SKM-1 (cell line): ENCODE data around the gene ODF2L.

Experiments used
- DNase-seq: peaks from one replicate; lab custom pipeline; 2025; ENCODE audit not compliant: unreplicated experiment; lab: John Stamatoyannopoulos, UW

Gene ODF2L, protein sequence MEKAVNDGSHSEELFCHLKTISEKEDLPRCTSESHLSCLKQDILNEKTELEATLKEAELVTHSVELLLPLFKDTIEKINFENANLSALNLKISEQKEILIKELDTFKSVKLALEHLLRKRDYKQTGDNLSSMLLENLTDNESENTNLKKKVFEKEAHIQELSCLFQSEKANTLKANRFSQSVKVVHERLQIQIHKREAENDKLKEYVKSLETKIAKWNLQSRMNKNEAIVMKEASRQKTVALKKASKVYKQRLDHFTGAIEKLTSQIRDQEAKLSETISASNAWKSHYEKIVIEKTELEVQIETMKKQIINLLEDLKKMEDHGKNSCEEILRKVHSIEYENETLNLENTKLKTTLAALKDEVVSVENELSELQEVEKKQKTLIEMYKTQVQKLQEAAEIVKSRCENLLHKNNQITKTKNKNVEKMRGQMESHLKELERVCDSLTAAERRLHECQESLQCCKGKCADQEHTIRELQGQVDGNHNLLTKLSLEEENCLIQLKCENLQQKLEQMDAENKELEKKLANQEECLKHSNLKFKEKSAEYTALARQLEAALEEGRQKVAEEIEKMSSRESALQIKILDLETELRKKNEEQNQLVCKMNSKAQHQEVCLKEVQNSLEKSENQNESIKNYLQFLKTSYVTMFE

DNA sequence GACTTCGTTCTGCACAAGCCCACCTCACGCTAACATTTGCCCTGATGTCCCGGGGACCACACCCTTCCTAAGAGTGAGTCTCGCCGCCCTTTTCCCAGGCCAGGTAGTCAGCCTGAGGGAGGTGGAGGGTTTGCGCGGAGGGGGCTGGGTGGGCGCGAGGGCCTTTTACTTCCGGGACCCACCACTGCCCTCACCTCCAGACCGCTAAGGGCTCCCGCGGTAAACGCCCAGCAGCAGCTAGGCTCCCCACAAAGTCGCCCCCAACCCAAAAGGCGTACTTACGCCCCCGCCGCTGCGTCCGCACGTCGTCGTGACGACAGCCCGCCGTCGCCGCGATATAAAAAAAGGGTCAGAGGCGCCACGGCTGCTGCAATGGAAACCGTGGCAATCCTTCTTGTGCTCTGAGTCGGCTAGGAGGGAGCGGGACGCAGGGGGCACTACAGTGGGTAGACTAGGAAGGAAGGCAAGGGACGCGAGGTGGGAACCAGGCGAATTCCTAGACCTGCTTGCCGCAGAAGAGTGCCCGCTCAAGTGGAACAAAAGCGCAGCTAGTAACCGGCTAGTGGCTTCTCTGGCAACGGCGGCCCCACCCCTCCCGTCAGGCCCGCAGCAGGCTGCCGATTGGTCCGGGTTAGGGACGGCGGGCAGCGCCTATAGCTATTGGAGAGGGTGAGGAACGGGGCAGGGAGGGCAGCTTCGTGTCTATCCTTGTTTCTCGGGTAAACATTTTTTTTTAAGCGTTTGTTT, at the start of gene ODF2L:
Gene ODF2L, minus strand, starts transcription at position 573 of the 747 bp plus-strand sequence. CDS start 9,296 bp downstream, outside the sequence.
- peak; percentile 64 for DNase-seq

DNA sequence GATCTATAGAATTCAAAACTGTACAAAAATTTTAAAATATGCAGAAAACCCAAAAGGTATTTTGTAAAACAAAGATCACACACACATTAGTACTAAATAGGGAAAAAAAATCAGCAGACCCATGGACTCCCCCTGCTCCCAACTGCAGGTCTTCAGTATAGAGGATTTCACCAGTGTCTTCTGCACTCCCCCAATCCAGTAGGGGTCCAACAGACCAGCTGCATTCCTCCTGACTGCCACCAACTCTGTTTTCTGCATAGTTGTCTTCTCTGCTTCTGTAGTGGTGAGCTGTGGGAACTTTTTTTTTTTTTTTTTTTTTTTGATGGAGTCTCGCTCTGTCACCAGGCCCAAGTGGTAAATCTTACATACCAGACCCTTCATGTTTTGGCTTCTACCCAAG, 49.8 kb upstream of the ODF2L start:
- DNase-seq = no peak

DNA sequence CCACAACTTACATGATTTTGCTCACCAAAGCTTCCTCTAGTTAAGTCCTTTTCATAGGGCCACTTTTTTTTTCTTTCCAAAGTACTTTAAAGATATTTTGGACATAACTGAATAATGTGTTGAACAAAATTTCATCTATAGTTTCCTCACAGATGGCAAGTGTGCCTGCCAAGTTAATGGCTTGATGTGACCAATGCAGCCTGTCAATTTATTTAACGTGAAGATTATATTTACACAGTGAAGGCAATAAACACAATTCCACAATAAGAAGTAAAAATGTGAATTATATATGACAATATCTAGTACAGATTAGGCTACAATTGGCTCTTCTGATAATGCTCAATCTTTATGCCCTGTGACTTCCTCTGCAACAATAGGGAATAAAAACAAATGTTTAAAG, 45.9 kb upstream of the ODF2L start:
- no peak for DNase-seq

DNA sequence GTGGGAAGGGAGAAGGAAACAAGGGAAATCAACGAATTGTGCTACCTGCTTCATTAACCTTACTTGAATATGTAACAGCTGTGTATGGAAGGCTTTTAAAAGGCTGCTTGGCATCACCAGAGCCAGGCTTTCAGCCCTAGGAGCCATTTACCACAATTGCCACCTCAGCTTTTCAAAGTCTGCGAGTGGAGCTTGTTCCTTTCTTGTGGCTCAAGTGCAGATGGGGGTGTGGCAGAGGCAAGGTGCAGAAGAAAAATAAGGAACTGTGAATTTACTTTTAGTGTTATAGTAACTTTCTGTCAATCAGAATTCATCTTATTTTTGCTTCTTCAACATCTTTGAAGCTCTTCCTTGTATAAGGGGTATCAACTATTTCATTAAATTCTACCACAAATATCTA, 45.5 kb upstream of the ODF2L start:
- no peak for DNase-seq

DNA sequence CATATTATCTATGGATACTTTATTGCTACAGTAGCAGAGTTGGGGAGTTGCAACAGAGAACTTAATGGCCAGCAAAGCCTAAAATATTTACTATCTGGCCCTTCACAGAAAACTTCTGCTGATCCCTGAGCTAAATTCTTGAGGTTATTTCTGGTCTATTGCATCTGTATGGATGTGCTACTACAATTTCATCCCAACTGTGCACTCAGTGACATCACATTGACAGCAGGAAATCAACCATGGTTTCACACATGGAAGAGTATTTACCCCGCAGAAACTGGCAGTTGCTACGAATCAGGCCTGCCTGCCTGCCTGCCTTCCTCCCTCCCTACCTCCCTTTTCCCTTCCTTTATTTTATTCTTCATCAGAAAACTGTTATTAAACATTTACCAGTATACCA, 39.9 kb upstream of the ODF2L start:
- DNase-seq = no peak

DNA sequence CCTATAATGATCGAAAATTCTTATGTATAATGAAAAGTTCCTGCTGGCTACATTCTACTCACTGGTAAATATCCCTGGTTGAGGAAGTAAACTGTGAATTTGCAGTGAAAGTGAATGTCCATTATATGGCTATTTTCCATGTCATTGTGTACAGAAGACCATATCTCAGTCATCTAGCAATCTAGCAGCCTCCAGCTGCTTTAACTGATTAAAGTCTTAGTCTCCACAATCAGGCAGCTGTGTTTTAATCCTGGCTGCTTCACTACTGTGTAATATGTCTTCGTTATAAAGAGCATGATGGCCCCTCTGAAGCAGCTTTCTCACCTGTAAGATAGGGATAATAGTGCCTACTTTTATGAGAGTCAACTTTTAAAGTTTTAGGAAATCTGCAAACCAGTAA, 39.2 kb upstream of the ODF2L start:
- no peak for DNase-seq

DNA sequence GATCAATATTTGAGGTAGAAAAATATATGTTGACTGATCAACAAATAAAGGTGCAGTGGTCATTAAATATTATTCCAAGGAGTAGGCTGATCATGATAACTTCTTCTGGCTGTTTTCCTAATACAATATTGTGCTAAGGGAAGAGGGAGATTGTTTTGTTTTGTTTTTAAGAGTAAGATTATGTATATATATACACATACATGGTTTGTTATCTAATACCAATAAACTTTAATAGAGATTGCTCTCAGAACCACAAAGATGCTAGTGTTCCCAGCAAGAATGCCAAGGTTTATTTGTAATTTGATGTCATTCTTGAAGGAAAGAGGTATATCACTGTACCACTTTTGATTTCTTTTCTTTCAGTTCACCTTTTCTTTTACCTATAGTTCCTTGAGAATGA, 37.9 kb upstream of the ODF2L start:
- no peak for DNase-seq

DNA sequence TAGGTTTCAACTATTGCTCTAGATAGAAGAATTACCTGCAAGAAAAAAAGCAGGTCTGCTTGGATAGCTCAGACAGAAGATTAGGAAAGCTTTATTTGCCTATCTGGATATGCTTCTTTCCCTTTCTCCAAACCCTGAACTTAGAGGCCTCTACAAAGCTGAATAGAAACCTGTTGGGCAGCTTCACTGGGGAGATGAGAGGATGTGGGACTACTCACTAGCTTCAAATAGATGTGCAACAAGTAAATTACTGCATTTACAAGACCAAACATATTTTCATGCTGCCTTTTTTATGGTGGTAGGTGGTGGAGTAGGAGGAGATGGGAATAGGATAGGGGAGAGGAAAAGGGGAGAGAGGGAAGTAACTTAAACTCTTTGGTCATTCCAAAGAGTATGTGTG, 34.3 kb upstream of the ODF2L start:
- DNase-seq = no peak

DNA sequence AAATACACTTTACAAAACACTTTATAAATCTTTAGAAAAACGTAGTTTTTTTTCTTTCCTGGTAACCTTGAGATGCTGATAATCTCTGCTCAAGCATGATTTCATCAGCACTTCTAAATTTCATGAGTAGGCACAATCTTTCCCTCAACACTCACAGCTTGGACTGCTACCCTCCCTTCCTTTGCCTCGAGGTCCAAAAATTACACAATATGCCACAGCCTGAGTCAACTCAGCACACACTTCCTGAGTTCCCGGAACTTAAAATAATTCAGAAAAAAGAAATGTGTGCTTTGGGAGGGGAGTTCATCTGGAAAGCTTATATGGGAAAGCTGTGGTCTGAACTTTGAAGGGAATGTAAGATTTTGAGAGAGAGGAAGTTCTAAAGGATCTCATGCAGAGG, 33.7 kb upstream of the ODF2L start:
- peak; percentile 68 for DNase-seq

DNA sequence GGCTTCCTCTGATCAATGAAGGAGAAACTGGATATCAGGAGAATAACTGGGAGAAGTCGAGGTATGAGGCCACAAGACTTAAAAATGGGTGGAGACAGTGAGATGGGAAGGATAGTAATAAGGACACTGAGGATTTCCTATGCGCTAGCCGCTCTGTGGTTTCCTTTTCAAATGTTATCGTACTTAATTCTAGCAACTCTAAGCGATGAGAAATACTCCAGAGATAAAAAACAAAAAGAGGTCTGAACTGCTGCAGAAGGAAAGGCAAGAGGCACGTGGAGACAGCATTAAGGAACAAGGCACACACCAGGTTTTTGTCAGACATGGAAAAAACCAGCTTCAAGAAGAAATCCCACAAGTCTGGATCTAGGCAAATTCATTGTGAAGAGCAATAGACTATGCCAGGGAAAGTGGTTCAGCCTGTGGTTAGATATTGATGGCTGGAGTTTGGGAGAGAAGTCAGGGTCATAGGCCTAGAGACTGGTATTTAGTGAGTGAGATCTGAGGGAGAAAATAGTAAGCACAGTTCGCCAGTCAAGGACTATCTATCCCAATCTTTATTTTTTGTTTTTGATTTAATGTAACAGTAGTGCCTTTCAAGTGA, 33.1 kb upstream of the ODF2L start:
- no peak for DNase-seq

DNA sequence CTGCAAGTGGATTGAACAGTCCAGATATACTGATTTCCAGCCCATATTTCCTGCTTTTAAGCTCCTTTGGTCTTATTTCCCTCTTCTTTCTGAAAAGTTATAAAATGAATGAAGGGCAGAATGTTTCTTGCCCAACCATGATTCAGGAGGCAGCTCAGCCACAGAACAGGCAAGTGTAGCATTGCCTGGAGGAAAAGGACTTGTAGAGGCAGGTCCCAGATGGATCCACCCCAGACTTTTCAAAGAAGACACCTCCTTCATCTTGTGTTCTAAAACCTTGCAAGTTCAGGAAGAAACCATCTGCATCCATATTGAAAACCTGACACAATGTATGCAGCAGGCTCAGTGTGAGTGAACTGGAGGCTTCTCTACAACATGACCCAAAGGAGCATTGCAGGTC, 27.8 kb upstream of the ODF2L start, which contains the start of gene CLCA2:
Gene CLCA2, plus strand, starts transcription at position 299 of the 400 bp plus-strand sequence. Its CDS starts 77 bp downstream, at position 376.
- no peak for DNase-seq

DNA sequence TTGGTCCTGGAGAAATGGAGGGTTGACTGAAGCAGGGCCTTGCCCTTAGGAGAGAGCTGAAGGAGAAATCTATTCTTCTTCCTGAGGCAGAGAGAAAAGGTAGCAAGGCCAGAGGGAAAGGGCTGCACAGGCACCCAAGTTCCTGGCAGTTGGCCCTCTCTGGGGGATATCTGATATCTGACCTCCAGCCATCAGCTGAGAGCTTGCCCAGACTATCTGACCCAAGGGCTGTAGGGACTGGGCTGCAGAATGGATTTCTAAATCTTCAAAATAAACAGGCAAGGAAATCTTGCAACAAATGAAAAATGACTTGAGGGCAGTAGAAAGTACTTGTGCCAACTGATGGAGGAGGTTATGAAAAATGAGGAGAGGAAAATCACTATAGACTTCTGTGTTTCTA, 27.4 kb upstream of the ODF2L start:
- no peak for DNase-seq

DNA sequence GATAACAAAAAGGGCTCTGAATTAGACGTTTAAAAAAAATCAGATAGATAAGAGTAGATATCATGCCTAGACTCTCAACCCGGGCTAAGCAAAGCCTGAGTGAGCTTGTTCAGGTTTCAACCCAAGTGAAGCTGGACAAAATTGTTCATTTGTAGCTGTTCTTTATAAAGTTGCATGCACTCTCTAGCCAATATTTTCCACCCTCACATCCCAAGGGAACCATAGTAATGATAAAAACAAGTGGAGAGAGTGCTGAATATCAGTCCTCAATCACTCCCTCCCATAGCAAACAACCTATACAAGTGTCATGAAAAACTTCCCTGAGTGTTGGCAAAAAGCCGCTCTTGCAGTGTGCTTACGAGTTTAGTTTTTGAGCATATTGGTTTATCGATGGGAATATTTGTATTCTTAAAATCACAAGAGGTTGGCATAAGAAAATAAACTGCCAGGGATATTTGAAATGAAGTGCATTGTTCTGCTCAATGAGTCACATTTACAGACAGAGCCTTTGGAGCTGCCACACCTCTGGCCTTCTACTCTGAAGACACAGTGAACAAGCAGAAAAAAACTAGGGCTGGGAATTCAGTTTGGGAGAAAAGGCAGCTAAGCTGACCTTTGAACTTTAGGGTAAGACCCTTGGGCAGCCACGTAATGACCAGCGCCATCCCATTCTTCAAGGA, 25.6 kb upstream of the ODF2L start:
- DNase-seq = no peak

DNA sequence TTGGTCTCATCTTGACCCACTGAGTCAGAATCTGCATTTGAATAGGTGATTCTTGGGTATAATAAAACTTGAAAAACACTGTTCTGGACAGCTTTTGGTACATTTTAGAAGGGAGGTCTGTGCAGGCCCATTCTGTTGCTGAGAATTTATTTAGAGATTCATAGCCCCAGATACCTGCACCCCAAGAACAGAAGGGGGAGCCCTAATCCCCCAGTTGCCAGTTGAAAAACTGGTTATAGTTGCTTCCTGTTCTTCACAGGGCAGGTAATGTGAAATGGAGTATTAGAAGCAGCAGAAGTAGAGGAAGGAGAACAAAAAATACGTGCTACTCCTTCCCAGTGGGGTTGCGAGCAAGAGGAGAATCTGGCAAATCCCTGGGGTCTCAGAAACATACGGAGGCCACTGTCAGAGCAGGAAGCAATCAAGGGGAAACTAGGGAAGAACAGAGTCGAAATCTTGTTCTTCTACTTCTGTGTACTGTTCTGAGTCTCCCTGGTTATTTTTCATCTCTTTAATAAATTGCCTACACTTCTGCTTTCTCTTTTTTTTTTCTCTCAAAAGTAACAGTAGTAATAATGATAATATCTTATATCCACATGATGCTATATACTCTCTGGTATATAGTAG, 23.3 kb upstream of the ODF2L start:
- peak; percentile 58 for DNase-seq

DNA sequence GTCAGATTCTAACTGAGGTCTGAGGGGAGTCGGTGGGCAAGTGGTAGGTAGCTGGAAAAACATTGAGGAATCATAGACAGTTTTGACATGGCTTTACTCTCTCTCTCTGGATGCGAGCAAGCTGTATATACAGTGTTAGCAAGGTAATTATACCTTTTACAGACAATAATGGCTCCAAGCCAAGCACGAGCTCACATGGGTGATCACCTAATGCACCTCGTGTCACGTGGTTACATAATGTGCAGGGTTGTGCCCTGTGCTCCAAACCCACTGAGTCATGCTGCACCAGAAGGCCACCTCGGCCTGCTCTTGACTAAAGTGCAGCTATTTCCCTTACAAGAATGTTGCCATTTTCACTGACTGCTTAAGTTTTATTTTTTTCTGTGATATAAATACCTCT, 20.2 kb upstream of the ODF2L start:
- DNase-seq = no peak

DNA sequence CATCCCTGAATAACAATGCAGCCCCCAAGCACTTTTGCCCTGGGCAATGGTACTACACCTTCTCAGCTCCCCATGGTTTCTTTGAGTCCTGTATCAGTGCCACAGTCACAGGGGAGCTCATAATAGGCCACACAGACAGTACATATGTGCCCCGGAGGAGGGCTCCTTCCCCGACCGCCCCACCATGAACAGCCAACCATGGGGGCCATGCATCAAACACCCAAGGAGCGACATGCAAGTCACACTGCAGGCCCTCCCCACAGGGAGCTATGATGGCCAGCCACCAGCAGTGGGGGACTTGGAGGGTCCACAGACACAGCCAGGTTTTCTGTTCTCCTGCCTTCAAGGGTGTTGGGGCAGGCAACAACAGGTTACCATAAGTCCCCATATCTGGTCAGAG, 14.8 kb upstream of the ODF2L start:
- DNase-seq = no peak

DNA sequence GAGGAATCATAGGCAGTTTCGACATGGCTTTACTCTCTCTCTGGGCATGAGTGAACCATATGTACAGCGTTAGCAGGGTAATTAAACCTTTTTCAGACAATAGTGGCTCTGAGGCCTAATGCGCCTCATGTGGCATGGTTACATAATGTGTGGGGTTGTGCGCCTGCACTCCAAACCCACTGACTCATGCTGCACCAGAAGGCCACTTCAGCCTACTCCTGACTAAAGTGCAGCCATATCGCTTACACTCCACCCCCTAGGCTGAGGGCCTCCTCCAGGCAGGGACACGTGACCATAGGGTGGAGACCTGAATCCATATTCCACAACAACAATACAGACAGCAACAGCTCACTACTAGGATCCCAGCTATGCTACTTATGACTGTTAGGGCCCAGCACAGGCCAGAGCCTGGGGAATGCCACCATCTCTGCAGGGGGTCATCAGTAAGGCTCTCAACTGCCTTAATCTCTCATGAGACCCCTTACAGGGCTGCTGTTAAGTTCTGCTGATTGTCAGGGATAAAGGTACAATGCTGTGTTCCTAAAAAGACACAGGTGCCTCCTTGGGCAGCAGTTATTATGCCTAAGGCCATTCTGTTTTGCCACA, 13.4 kb upstream of the ODF2L start:
- DNase-seq = no peak

DNA sequence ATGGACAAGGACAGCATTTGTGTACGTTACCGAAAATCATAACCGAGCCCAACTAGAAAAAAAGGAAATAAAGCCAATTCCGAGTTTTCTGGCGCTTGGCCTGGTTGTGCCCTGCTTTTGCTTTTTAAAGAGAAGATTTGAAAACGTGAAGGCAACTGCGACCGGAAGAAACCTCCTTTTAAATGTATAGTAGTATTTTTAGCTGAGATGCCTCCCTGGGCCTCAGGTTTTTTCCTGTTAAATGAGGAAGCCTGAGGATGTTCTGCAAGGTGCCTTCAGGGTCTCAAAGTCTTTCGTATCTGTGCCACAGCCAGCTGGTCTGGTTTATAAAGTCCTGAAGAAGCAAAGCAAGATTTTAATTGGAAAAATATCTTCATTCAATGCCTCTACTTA, 371 bp upstream of the ODF2L start:
- DNase-seq = no peak

DNA sequence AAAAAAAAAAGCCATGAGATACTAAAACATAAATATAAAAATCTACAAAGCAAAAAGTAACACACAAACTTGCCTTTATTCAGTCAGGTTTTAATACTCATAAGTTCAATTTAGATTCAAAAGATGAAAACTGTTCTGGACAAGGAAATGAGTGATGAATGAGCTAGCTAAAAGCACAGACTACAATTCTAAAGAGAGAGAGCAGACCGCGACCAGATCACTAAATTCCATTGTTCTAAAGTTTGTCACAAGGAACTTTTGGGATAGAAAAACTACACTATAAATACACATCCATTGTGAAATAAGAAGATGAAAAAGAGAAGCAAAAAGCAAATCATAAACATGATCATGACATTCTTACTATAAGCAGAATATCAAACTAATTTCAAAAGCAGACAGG, 1.7 kb downstream of the ODF2L start:
- no peak for DNase-seq

DNA sequence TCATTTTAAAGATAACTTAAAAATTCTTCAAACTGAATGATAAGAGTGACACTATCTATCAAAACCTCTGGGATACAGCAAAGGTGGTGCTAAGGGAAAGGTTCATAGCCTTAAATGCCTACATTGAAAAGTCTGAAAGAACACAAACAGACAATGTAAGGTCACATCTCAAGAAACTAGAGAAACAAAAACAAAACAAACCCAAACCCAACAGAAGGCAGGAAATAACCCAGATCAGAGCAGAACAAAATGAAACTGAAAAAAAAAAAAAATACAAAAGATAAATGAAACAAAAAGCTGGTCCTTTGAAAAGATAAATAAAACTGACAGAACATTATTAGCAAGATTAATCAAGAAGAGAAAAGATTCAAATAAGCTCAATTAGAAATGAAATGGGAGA, 6.8 kb downstream of the ODF2L start:
- DNase-seq = no peak
